GM23248 (cell line): ENCODE data around the gene HTR3C. TPM values are rescaled to one million over a fixed set of nuclear protein-coding genes. Genes with fewer than 3 reads are reported as not detected.
"Not testable (repeated sequence)": the region's sequence is repeated elsewhere in the genome, so short reads cannot be mapped to it uniquely, and the experiment has no call there.

Experiments
- DNase-seq: peaks from one replicate; pipeline ENCODE4 v3.0.0-alpha.2; 2015
- H2AFZ ChIP-seq: fragments of 200-600 bp; sonication (generic); 2 replicates; pipeline ENCODE4 v1.6.1; 2016; ENCODE audit warnings: antibody characterized with exemption
- H3F3A ChIP-seq: fragments of 200-600 bp; sonication (generic); 2 replicates; pipeline ENCODE4 v1.6.1; 2016; ENCODE audit warnings: mild to moderate bottlenecking, antibody characterized with exemption, mixed run types; ENCODE audit not compliant: insufficient read depth
- H3K27ac ChIP-seq: fragments of 200-600 bp; sonication (generic); 2 replicates; pipeline ENCODE4 v1.5.1; 2016; ENCODE audit warnings: mild to moderate bottlenecking
- H3K27me3 ChIP-seq: fragments of 200-600 bp; sonication (generic); replicated peaks from 2 replicates; pipeline ENCODE4 v1.6.1; 2016; ENCODE audit warnings: mild to moderate bottlenecking; ENCODE audit not compliant: insufficient read depth
- H3K36me3 ChIP-seq: fragments of 200-600 bp; sonication (generic); 2 replicates; pipeline ENCODE4 v1.6.1; 2016; ENCODE audit warnings: low read depth, mild to moderate bottlenecking
- H3K4me1 ChIP-seq: fragments of 200-600 bp; sonication (generic); 2 replicates; pipeline ENCODE4 v1.6.1; 2016; ENCODE audit warnings: mild to moderate bottlenecking; ENCODE audit not compliant: insufficient read depth
- H3K4me2 ChIP-seq: fragments of 200-600 bp; sonication (generic); one replicate; pipeline ENCODE4 v1.6.1; 2016; ENCODE audit warnings: mild to moderate bottlenecking; ENCODE audit not compliant: unreplicated experiment
- H3K4me3 ChIP-seq: fragments of 200-600 bp; sonication (generic); 2 replicates; pipeline ENCODE4 v1.5.1; 2016; ENCODE audit warnings: mild to moderate bottlenecking
- H3K79me2 ChIP-seq: fragments of 200-600 bp; sonication (generic); 2 replicates; pipeline ENCODE4 v1.6.1; 2016; ENCODE audit warnings: mild to moderate bottlenecking; ENCODE audit not compliant: insufficient read depth
- H3K9ac ChIP-seq: fragments of 200-600 bp; sonication (generic); 2 replicates; pipeline ENCODE4 v1.6.1; 2016; ENCODE audit warnings: mild to moderate bottlenecking
- H3K9me2 ChIP-seq: fragments of 200-600 bp; sonication (generic); 2 replicates; pipeline ENCODE4 v1.6.1; 2016; ENCODE audit warnings: mixed run types, mild to moderate bottlenecking, moderate library complexity; ENCODE audit not compliant: insufficient read depth
- H3K9me3 ChIP-seq: fragments of 200-600 bp; sonication (generic); one replicate; pipeline ENCODE4 v1.6.1; 2017; ENCODE audit warnings: low read depth
- H4K20me1 ChIP-seq: fragments of 200-600 bp; sonication (generic); 2 replicates; pipeline ENCODE4 v1.6.0; 2016; ENCODE audit not compliant: insufficient read depth
- EZH2 ChIP-seq: fragments of 200-600 bp; sonication (generic); IDR thresholded peaks from 2 replicates; pipeline ENCODE4 v1.6.1; 2018; ENCODE audit warnings: antibody characterized with exemption, mild to moderate bottlenecking; ENCODE audit not compliant: insufficient read depth, poor library complexity, severe bottlenecking
- EZH2phosphoT487 ChIP-seq: fragments of 200-600 bp; sonication (generic); IDR thresholded peaks from 2 replicates; pipeline ENCODE4 v1.6.1; 2018; ENCODE audit warnings: antibody characterized with exemption, moderate library complexity, mild to moderate bottlenecking, low read depth; ENCODE audit not compliant: insufficient read depth
- WGBS, 2 experiments: methylation state at CpG; one replicate each; pipeline ENCODE4 v1.1.6; 2015 to 2017; ENCODE audit warnings: low lambda C conversion rate in 2 of 2, low coverage in 1 of 2; ENCODE audit errors: missing lambda C conversion rate in 2 of 2; 5-methylcytosine and 5-hydroxymethylcytosine counted together
- in situ Hi-C: fragments of 300-500 bp; cut with MboI; formaldehyde crosslinking; loops from 2 replicates; pipeline ENCODE4 v1.15.0; 2020
- polyA plus RNA-seq: library from polyadenylated mRNA; unstranded; fragments of >200 nt; fragmentation: Nextera tagmentation; extraction: Ambion mirVana; gene quantifications from 2 replicates; pipeline ENCODE4 v1.2.1, GENCODE V29; 2016
- total RNA-seq: library from RNA; depleted of rRNA; stranded (reverse); fragments of >200 nt; shearing (Covaris generic); gene quantifications from 2 replicates; pipeline ENCODE4 v1.2.3, GENCODE V29; 2014

The HTR3C gene
- total and polyA plus RNA-seq, 2 experiments from 2014 or later: not detected

GRCh38 chr3:184059424-184059823 lies 6.6 kb downstream of the HTR3C start:
- Histone ChIP-seq H3K4me2 (no peak overlapping the region), H3F3A (peaks cover 8% of the 10 kb centered on the region; the same call in 1 of the 2 replicates), H3K9ac (no peak overlapping the region), H3K4me1 (peaks cover 12% of the 10 kb centered on the region; the same call in 1 of the 2 replicates), H3K27me3 (no peaks in the 10 kb centered on the region), H3K9me2 (no peaks in the 10 kb centered on the region), H3K4me3 (no peak overlapping the region), H3K36me3 (no peaks in the 10 kb centered on the region), H3K79me2 (no peaks in the 10 kb centered on the region), H2AFZ (no peak overlapping the region), H3K27ac (no peak overlapping the region), H4K20me1 (no peaks in the 10 kb centered on the region), H3K9me3 (no peaks in the 10 kb centered on the region)
- in situ Hi-C loops: no loop called here
- TF ChIP-seq EZH2: no peak
- TF ChIP-seq EZH2phosphoT487: no peak
- no peak for DNase-seq
- 70 to 72% methylated on average over 7 of the region's 7 CpGs for WGBS, 2 experiments

DNA sequence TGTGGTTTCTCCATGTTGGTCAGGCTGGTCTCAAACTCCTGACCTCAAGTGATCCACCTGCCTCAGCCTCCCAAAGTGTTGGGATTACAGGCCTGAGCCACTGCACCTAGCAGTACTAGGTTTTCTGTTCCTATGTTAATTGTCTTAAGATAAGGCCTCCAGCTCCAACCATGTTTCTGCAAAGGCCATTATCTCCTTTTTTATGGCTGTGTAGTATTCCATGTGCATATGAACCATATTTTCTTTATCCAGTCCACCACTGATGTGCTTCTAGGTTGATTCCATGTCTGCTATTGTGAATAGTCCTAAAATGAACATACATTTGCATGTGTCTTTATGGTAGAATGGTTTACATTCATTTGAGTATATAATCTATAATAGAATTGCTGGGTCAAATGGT lies 9.8 kb downstream of the HTR3C start:
- Histone ChIP-seq H3K4me2 (no peak overlapping the region), H3K27me3 (no peaks in the 10 kb centered on the region), H2AFZ (no peak overlapping the region), H3F3A (peaks cover 8% of the 10 kb centered on the region; the same call in 1 of the 2 replicates), H4K20me1 (no peaks in the 10 kb centered on the region), H3K4me3 (no peak overlapping the region), H3K36me3 (no peaks in the 10 kb centered on the region), H3K4me1 (peaks cover 23% of the 10 kb centered on the region), H3K9ac (no peak overlapping the region), H3K9me2 (no peaks in the 10 kb centered on the region), H3K27ac (no peak overlapping the region), H3K79me2 (no peaks in the 10 kb centered on the region), H3K9me3 (no peaks in the 10 kb centered on the region)
- in situ Hi-C loops: no loop called here
- TF ChIP-seq EZH2: no peak
- no peak for TF ChIP-seq EZH2phosphoT487
- no peak for DNase-seq

GRCh38 chr3:184066211-184066610 lies 13.4 kb downstream of the HTR3C start:
- TF ChIP-seq EZH2 (no peak), EZH2phosphoT487 (no peak)
- Histone ChIP-seq H3K4me1 (peaks cover 13% of the 10 kb centered on the region), H3K27ac (no peak overlapping the region), H3K79me2 (no peaks in the 10 kb centered on the region), H3K4me3 (no peak overlapping the region), H3K9me3 (no peaks in the 10 kb centered on the region), H3K9me2 (no peaks in the 10 kb centered on the region), H2AFZ (no peak overlapping the region), H3K4me2 (no peak overlapping the region), H3K27me3 (no peaks in the 10 kb centered on the region), H3K9ac (no peak overlapping the region), H3K36me3 (no peaks in the 10 kb centered on the region), H3F3A (peaks cover 8% of the 10 kb centered on the region; the same call in 1 of the 2 replicates), H4K20me1 (no peaks in the 10 kb centered on the region)
- DNase-seq: peak; percentile 57
- in situ Hi-C loops: no loop called here
- WGBS, 2 experiments: 84 to 91% methylated on average over 2 of the region's 2 CpGs

DNA sequence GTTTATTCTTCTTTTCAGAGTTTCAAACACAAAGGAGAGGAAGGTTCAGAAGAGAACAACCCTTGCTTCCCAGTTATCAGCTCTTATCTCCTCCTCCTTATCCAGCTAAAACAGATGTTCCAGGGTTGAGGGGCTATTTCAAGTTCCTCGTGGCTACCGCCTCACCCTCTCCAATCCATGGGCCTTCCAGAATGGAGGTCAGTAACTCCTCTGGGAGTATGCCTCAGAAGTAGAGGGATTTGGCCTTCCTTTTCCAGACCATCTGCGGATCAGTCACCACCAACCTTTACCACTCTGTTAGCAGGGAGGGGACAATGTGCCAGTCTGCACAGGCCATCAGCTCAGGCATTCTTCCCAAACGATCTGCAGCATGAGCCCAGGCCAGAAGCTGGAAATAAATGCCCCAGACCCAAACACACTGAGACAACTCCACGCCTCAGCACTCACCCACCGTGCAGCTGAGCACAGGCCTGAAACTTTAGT lies 14.8 kb downstream of the HTR3C start:
- H3K4me1 ChIP-seq: peaks cover 13% of the 10 kb centered on the region
- H3K9me2 ChIP-seq: no peaks in the 10 kb centered on the region
- H4K20me1 ChIP-seq: no peaks in the 10 kb centered on the region
- no peak overlapping the region for H3K27ac ChIP-seq
- H3F3A ChIP-seq: peaks cover 8% of the 10 kb centered on the region; the same call in 1 of the 2 replicates
- H3K9ac ChIP-seq: no peak overlapping the region
- H3K79me2 ChIP-seq: no peaks in the 10 kb centered on the region
- no peak for TF ChIP-seq EZH2phosphoT487
- no peak for TF ChIP-seq EZH2
- no peak for DNase-seq
- no peak overlapping the region for H2AFZ ChIP-seq
- no peaks in the 10 kb centered on the region for H3K27me3 ChIP-seq
- no peak overlapping the region for H3K4me3 ChIP-seq
- in situ Hi-C loops: no loop called here
- WGBS, 2 experiments: 79 to 83% methylated on average over 6 of the region's 6 CpGs
- no peaks in the 10 kb centered on the region for H3K9me3 ChIP-seq
- H3K4me2 ChIP-seq: no peak overlapping the region
- no peaks in the 10 kb centered on the region for H3K36me3 ChIP-seq

DNA sequence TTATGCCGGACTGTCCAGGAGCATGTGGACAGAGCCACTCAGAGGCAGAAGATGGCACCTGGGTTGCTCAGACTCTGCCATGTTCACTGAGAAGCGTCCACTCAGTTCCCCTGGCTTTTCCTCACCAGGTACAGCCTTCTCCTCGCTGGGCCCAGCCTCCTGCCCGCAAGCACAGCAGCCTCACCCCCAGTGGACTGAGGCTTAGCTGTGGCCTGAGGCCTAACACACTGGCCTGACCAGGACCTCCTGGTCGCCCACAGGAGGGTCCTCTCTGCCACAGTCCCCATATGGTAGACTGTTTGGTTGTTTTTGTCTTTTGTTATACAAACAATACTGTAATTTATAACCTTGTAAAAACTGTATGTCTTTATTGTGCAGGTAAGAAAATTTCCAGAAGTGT lies 15.5 kb downstream of the HTR3C start:
- in situ Hi-C loops: no loop called here

DNA sequence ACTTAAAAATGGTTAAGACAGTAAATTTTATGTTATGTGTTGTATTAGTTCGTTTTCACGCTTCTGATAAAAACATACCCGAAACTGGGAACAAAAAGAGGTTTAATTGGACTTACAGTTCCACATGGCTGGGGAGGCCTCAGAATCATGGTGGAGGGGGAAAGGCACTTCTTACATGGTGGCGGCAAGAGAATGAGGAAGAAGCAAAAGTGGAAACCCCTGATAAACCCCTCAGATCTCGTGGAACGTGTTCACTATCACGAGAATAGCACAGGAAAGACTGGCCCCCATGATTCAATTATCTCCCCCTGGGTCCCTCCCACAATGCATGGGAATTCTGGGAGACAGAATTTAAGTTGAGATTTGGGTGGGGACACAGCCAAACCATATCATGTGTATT lies 18.3 kb downstream of the HTR3C start:
- H3K27me3 ChIP-seq, H3K4me2 ChIP-seq, H3K79me2 ChIP-seq, H4K20me1 ChIP-seq, H3K27ac ChIP-seq, in situ Hi-C loops, H3K9ac ChIP-seq, H3K9me2 ChIP-seq, H3K36me3 ChIP-seq, H3K4me3 ChIP-seq, H3F3A ChIP-seq, H3K4me1 ChIP-seq, H2AFZ ChIP-seq, H3K9me3 ChIP-seq, DNase-seq: not testable (repeated sequence)
- 75 to 80% methylated on average over 7 of the region's 7 CpGs for WGBS, 2 experiments

More for the DNA sequence above, 15.5 kb downstream of the HTR3C start:
- Histone ChIP-seq H4K20me1 (no peaks in the 10 kb centered on the region), H3K9me3 (no peaks in the 10 kb centered on the region), H2AFZ (no peak overlapping the region), H3K79me2 (no peaks in the 10 kb centered on the region), H3K36me3 (no peaks in the 10 kb centered on the region), H3K4me3 (no peak overlapping the region), H3K9me2 (no peaks in the 10 kb centered on the region), H3K4me2 (no peak overlapping the region), H3K27ac (no peak overlapping the region), H3K4me1 (peaks cover 13% of the 10 kb centered on the region), H3K9ac (no peak overlapping the region), H3F3A (peaks cover 4% of the 10 kb centered on the region; the same call in 1 of the 2 replicates), H3K27me3 (no peaks in the 10 kb centered on the region)
- TF ChIP-seq EZH2phosphoT487: no peak
- no peak for TF ChIP-seq EZH2
- 87 to 90% methylated on average over 5 of the region's 5 CpGs for WGBS, 2 experiments
- DNase-seq: no peak
